Measurements from ENCODE around the gene SREBF1.

Gene SREBF1

GRCh38 chr17:17831208-17832031, 5.4 kb downstream of the SREBF1 start:
- Histone ChIP-seq H3K9me3 (no peaks in the 10 kb centered on the region), H3K4me3 (ENCODE audit: low read depth, low read length) (no peak overlapping the region)

GRCh38 chr17:17830740-17831207, 6.0 kb downstream of the SREBF1 start:
- H3K9me3 ChIP-seq = no peaks in the 10 kb centered on the region
- peaks cover 12% of the 10 kb centered on the region for H3K4me1 ChIP-seq
- TF ChIP-seq CTCF (IDR thresholded peaks at IDR 0.05; ENCODE audit: low read depth, low read length) = no peak
- no peak overlapping the region for H3K4me3 ChIP-seq (ENCODE audit: low read depth, low read length)
- peaks cover 11% of the 10 kb centered on the region for H3K36me3 ChIP-seq
- no peak for DNase-seq
- H3K27me3 ChIP-seq = no peaks in the 10 kb centered on the region

More at GRCh38 chr17:17831208-17832031, 5.4 kb downstream of the SREBF1 start:
- H3K27me3 ChIP-seq = no peaks in the 10 kb centered on the region
- peak; percentile 73 for DNase-seq
- peaks cover 13% of the 10 kb centered on the region for H3K4me1 ChIP-seq
- H3K36me3 ChIP-seq = peaks cover 13% of the 10 kb centered on the region
- no peak for TF ChIP-seq CTCF (IDR thresholded peaks at IDR 0.05; ENCODE audit: low read depth, low read length)

GRCh38 chr17:17830269-17830567, 6.6 kb downstream of the SREBF1 start:
- no peaks in the 10 kb centered on the region for H3K9me3 ChIP-seq
- H3K27me3 ChIP-seq = no peaks in the 10 kb centered on the region
- no peak overlapping the region for H3K4me3 ChIP-seq (ENCODE audit: low read depth, low read length)
- no peak for DNase-seq
- TF ChIP-seq CTCF (IDR thresholded peaks at IDR 0.05; ENCODE audit: low read depth, low read length) = no peak
- peaks cover 7% of the 10 kb centered on the region for H3K36me3 ChIP-seq
- H3K4me1 ChIP-seq = peaks cover 6% of the 10 kb centered on the region

GRCh38 chr17:17827826-17828621, 8.8 kb downstream of the SREBF1 start:
- TF ChIP-seq CTCF (IDR thresholded peaks at IDR 0.05; ENCODE audit: low read depth, low read length) = no peak
- Histone ChIP-seq H3K4me3 (ENCODE audit: low read depth, low read length) (no peak overlapping the region), H3K27me3 (no peaks in the 10 kb centered on the region), H3K9me3 (no peaks in the 10 kb centered on the region), H3K36me3 (peaks cover 7% of the 10 kb centered on the region), H3K4me1 (peaks cover 18% of the 10 kb centered on the region)
- DNase-seq = no peak

GRCh38 chr17:17826942-17827785, 9.6 kb downstream of the SREBF1 start:
- Histone ChIP-seq H3K4me1 (peaks cover 25% of the 10 kb centered on the region), H3K36me3 (peaks cover 6% of the 10 kb centered on the region)
- DNase-seq = no peak

More at GRCh38 chr17:17826942-17827785, 9.6 kb downstream of the SREBF1 start:
- TF ChIP-seq CTCF (IDR thresholded peaks at IDR 0.05; ENCODE audit: low read depth, low read length) = no peak
- Histone ChIP-seq H3K27me3 (no peaks in the 10 kb centered on the region), H3K4me3 (ENCODE audit: low read depth, low read length) (no peak overlapping the region), H3K9me3 (no peaks in the 10 kb centered on the region)

Data from BE2C (cell line).